Keratinocyte (primary cell): ENCODE measurements around the gene TNFRSF4.

Source experiments
- CTCF ChIP-seq, 3 experiments: IDR thresholded peaks in 1 of 3; conservative IDR thresholded peaks in 1 of 3; optimal IDR thresholded peaks in 1 of 3; 2 replicates in 2 of 3; 3 replicates in 1 of 3; pipeline versions ENCODE3 to v1.5.1; 2011; ENCODE audit warnings: low read length in 3 of 3, mild to moderate bottlenecking in 3 of 3, moderate library complexity in 2 of 3, control low read depth in 1 of 3, inconsistent platforms in 1 of 3; ENCODE audit not compliant: insufficient read depth in 2 of 3; ENCODE audit errors: extremely low read depth in 1 of 3
- EZH2 ChIP-seq: IDR thresholded peaks from one replicate; pipeline ENCODE4 v1.6.1; 2012; ENCODE audit warnings: inconsistent platforms, mild to moderate bottlenecking, low read length, moderate library complexity

GRCh38 chr1:1210726-1211540 lies 3.0 kb downstream of the TNFRSF4 start:
- TF ChIP-seq CTCF (optimal IDR thresholded peaks at IDR 0.05 in 1 of 3, IDR thresholded peaks at IDR 0.05 in 1 of 3, conservative IDR thresholded peaks at IDR 0.05 in 1 of 3; ENCODE audit: extremely low read depth in 1 of 3, insufficient read depth in 2 of 3, low read length in 3 of 3) (no peak), EZH2 (no peak)
